Measurements from ENCODE around the gene TOM1. TPM values are rescaled to one million over a fixed set of nuclear protein-coding genes. Genes with fewer than 3 reads are reported as not detected.
"Not testable (repeated sequence)": the region's sequence is repeated elsewhere in the genome, so short reads cannot be mapped to it uniquely, and the experiment has no call there.

The TOM1 gene
- polyA plus RNA-seq, 2 donors, result 86.4 to 88.0 TPM

GRCh38 chr22:35396622-35397021, 96.9 kb downstream of the TOM1 start:
- WGBS, 2 donors, result 78 to 79% methylated on average over 6 of the region's 6 CpGs

GRCh38 chr22:35397095-35397904, 97.6 kb downstream of the TOM1 start:
- H3K36me3 ChIP-seq (ENCODE audit: control insufficient read depth in 2 of 2, insufficient read depth in 2 of 2, low read length in 1 of 2), result no peaks in the 10 kb centered on the region
- peaks cover 0 to 8% of the 10 kb centered on the region in 2 donors for H3K4me1 ChIP-seq (ENCODE audit: control insufficient read depth in 2 of 2, insufficient read depth in 2 of 2, low read length in 1 of 2)
- WGBS, 2 donors, result 70 to 79% methylated on average over 13 of the region's 13 CpGs
- no peak overlapping the region for H3K4me3 ChIP-seq (ENCODE audit: low read depth in 1 of 2, low read length in 2 of 2)
- no peak overlapping the region for H3K27ac ChIP-seq (ENCODE audit: low read depth in 2 of 2, low read length in 1 of 2)
- no peaks in the 10 kb centered on the region for H3K27me3 ChIP-seq (ENCODE audit: control insufficient read depth in 1 of 2, insufficient read depth in 2 of 2, low read length in 2 of 2)
- no peaks in the 10 kb centered on the region for H3K9me3 ChIP-seq (ENCODE audit: control insufficient read depth in 2 of 2, insufficient read depth in 1 of 2, low read depth in 1 of 2, low read length in 1 of 2)

More at GRCh38 chr22:35396622-35397021, 96.9 kb downstream of the TOM1 start:
- H3K27ac ChIP-seq (ENCODE audit: low read depth in 2 of 2, low read length in 1 of 2); H3K27me3 ChIP-seq (ENCODE audit: control insufficient read depth in 1 of 2, insufficient read depth in 2 of 2, low read length in 2 of 2); H3K9me3 ChIP-seq (ENCODE audit: control insufficient read depth in 2 of 2, insufficient read depth in 1 of 2, low read depth in 1 of 2, low read length in 1 of 2); H3K4me1 ChIP-seq (ENCODE audit: control insufficient read depth in 2 of 2, insufficient read depth in 2 of 2, low read length in 1 of 2); H3K36me3 ChIP-seq (ENCODE audit: control insufficient read depth in 2 of 2, insufficient read depth in 2 of 2, low read length in 1 of 2); H3K4me3 ChIP-seq (ENCODE audit: low read depth in 1 of 2, low read length in 2 of 2): not testable (repeated sequence)

Other genes starting within 250 kb of the TOM1 start
- gene ISX, start 233.7 kb upstream of the TOM1 start, polyA plus RNA-seq, result not detected
- 1 to 10 TPM; 6.8 to 7.1 TPM for gene HMGXB4, start 42.4 kb upstream of the TOM1 start, polyA plus RNA-seq
- 10 to 100 TPM; 46.6 to 74.0 TPM for gene HMOX1, start 81.2 kb downstream of the TOM1 start, polyA plus RNA-seq
- 10 to 100 TPM; 21.4 to 33.8 TPM for gene MCM5, start 100.2 kb downstream of the TOM1 start, polyA plus RNA-seq
- gene RASD2, start 240.9 kb downstream of the TOM1 start, polyA plus RNA-seq, result under 1 TPM; 0.49 to 0.64 TPM